CD4-positive, alpha-beta T cell treated with Interleukin-1 beta for 1 hour (primary cell): ENCODE measurements around the gene SP9.

ENCODE experiments used
- DNase-seq, 2 donors: peaks; one replicate each; pipeline ENCODE4 v3.0.0-alpha.2; 2020 to 2022

The SP9 gene

GRCh38 chr2:174334781-174335251 is at the start of gene SP9:
Gene SP9 (plus strand): TSS chr2:174334954. CDS start chr2:174335093, 139 bp downstream.
- no peak for DNase-seq

- DNase-seq = no peak
These were observed 48.6 kb upstream of the SP9 start for GRCh38 chr2:174286172-174286571.

- no peak for DNase-seq
These were observed 41.8 kb upstream of the SP9 start for GRCh38 chr2:174292908-174293307.

- DNase-seq = no peak
These were observed 34.6 kb upstream of the SP9 start for GRCh38 chr2:174300114-174300513.

GRCh38 chr2:174312581-174313234 is 22.0 kb upstream of the SP9 start:
- no peak for DNase-seq

GRCh38 chr2:174322149-174322548 is 12.6 kb upstream of the SP9 start:
- DNase-seq = no peak

- DNase-seq = no peak
These were observed 12.0 kb upstream of the SP9 start for GRCh38 chr2:174322746-174323145.

GRCh38 chr2:174324530-174324929 is 10.2 kb upstream of the SP9 start:
- DNase-seq = no peak

- DNase-seq = no peak
These were observed 9.2 kb upstream of the SP9 start for GRCh38 chr2:174325373-174326160.

GRCh38 chr2:174326161-174327020 is 8.4 kb upstream of the SP9 start:
- no peak for DNase-seq

GRCh38 chr2:174327021-174327840 is 7.5 kb upstream of the SP9 start:
- DNase-seq = no peak

GRCh38 chr2:174327841-174328113 is 7.0 kb upstream of the SP9 start:
- DNase-seq = no peak

GRCh38 chr2:174328114-174328960 is 6.4 kb upstream of the SP9 start:
- no peak for DNase-seq

- no peak for DNase-seq
These were observed 5.6 kb upstream of the SP9 start for GRCh38 chr2:174328961-174329715.

- no peak for DNase-seq
These were observed 3.7 kb upstream of the SP9 start for GRCh38 chr2:174330945-174331594.

GRCh38 chr2:174331595-174332216 is 3.0 kb upstream of the SP9 start:
- DNase-seq = no peak

- no peak for DNase-seq
These were observed 2.4 kb upstream of the SP9 start for GRCh38 chr2:174332217-174332963.

- no peak for DNase-seq
These were observed 1.8 kb upstream of the SP9 start for GRCh38 chr2:174333017-174333371.
